HCT116 (cell line): ENCODE measurements around the gene THRAP3.

ENCODE experiments used
- EZH2 ChIP-seq: fragments of 200-600 bp; sonication (generic); IDR thresholded peaks from 2 replicates; pipeline ENCODE4 v1.6.1; 2017; ENCODE audit warnings: antibody characterized with exemption, mixed run types
- POLR2A ChIP-seq: IDR thresholded peaks from 2 replicates; pipeline ENCODE4 v1.7.0; 2011; ENCODE audit warnings: borderline replicate concordance; ENCODE audit not compliant: insufficient read depth, insufficient read length; ENCODE audit errors: extremely low read depth
- POLR2AphosphoS5 ChIP-seq: IDR thresholded peaks from 2 replicates; pipeline ENCODE4 v1.6.1; 2011; ENCODE audit warnings: mild to moderate bottlenecking, low read depth, low read length, moderate library complexity
- YY1 ChIP-seq: IDR thresholded peaks from 2 replicates; pipeline ENCODE4 v1.6.1; 2011; ENCODE audit warnings: low read length, low read depth, moderate library complexity, mild to moderate bottlenecking; ENCODE audit not compliant: insufficient replicate concordance; ENCODE audit errors: extremely low read depth
- TF ChIP-seq, protein P1 (sequence below), 3 experiments: fragments of 200-600 bp in 1 of 3; sonication (generic) in 1 of 3; IDR thresholded peaks in 2 of 3; conservative IDR thresholded peaks in 1 of 3; 2 replicates each; pipeline ENCODE4 v1.5.1; 2012 to 2017; ENCODE audit warnings: low read depth in 2 of 3, low read length in 2 of 3, antibody characterized with exemption in 1 of 3, borderline replicate concordance in 1 of 3, control low read depth in 1 of 3, mild to moderate bottlenecking in 1 of 3, mixed read lengths in 1 of 3, mixed run types in 1 of 3, moderate library complexity in 1 of 3; ENCODE audit not compliant: insufficient read depth in 1 of 3

DNA sequence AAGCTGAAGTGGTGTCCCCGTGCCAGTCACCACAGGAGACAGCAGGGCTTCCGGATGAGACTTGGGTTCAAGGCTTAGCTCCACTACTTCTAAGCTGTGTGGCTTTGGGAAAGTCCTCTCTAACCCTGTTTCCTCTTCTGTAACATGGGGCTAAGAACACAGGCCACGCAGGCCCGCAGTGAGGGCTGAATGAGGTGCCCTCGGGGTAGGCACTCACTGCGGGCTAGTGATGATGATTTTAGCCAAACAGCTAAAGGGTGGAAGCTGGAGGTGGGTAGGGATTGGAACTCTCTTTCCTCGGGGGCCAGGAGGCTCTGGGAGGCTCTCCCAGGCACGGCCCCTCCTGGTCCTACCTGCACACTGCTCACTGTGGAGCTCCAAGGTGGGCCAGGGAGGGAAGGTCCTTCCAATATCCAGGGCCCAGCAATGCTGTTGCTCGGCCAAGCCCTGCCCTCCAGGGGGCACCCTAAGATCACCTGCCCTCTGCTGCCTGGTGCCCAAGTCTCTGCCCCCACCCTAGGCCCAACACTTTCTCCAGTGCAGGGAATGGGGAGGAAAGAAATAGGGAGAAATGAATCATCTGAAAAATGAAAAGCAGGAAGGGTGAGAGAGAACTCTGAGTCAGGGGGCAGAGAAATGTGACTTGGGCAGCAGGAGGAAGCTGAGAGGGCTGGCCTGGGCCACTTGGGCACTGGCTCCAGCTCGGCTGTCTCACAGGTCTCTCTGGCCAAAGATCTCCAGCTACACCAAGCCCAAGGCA is 118.4 kb downstream of the THRAP3 start:
- TF ChIP-seq POLR2AphosphoS5 (no peak), POLR2A (no peak), YY1 (no peak), EZH2 (no peak)
- TF ChIP-seq, protein P1, sequence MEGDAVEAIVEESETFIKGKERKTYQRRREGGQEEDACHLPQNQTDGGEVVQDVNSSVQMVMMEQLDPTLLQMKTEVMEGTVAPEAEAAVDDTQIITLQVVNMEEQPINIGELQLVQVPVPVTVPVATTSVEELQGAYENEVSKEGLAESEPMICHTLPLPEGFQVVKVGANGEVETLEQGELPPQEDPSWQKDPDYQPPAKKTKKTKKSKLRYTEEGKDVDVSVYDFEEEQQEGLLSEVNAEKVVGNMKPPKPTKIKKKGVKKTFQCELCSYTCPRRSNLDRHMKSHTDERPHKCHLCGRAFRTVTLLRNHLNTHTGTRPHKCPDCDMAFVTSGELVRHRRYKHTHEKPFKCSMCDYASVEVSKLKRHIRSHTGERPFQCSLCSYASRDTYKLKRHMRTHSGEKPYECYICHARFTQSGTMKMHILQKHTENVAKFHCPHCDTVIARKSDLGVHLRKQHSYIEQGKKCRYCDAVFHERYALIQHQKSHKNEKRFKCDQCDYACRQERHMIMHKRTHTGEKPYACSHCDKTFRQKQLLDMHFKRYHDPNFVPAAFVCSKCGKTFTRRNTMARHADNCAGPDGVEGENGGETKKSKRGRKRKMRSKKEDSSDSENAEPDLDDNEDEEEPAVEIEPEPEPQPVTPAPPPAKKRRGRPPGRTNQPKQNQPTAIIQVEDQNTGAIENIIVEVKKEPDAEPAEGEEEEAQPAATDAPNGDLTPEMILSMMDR (IDR thresholded peaks at IDR 0.05 in 2 of 3, conservative IDR thresholded peaks at IDR 0.05 in 1 of 3; ENCODE audit: borderline replicate concordance in 1 of 3, insufficient read depth in 1 of 3, low read depth in 2 of 3, low read length in 2 of 3): peak; percentile 75 to 87 (median 83)
